Transverse colon (tissue), 4 donors: ENCODE data around the gene SPAG17. TPM values are rescaled to one million over a fixed set of nuclear protein-coding genes. Genes with fewer than 3 reads are reported as not detected.
A peak's percentile ranks its signal among the peaks of the same experiment; 100 is the strongest.

Experiments used
- DNase-seq: peaks from one replicate; pipeline ENCODE4 v3.0.0-alpha.2; 2019
- H3K27ac ChIP-seq, 4 donors: fragments of 200-600 bp; sonication (generic); 2 replicates each; pipeline ENCODE4 v1.5.1; 2016 to 2018; ENCODE audit warnings: inconsistent platforms in 4 of 4
- H3K27me3 ChIP-seq: fragments of 200-600 bp; sonication (generic); 2 replicates; pipeline ENCODE4 v1.5.1; 2017; ENCODE audit warnings: inconsistent platforms
- H3K36me3 ChIP-seq, 4 donors: fragments of 200-600 bp; sonication (generic); 2 replicates each; pipeline ENCODE4 v1.5.1; 2017 to 2019; ENCODE audit warnings: inconsistent platforms in 4 of 4
- H3K4me1 ChIP-seq, 4 donors: fragments of 200-600 bp; sonication (generic); 2 replicates each; pipeline ENCODE4 v1.5.1; 2017 to 2020; ENCODE audit warnings: inconsistent platforms in 4 of 4
- H3K4me3 ChIP-seq, 4 donors: fragments of 200-600 bp; sonication (generic); 1 replicate in 1 of 4; 2 replicates in 3 of 4; pipeline versions ENCODE4 v1.5.1 to v1.6.1; 2017 to 2019; ENCODE audit warnings: inconsistent platforms in 4 of 4
- H3K9me3 ChIP-seq, 2 donors: fragments of 200-600 bp; sonication (generic); 2 replicates each; pipeline ENCODE4 v1.5.1; 2017 to 2019; ENCODE audit warnings: inconsistent platforms in 2 of 2
- EP300 ChIP-seq: sonication (generic); formaldehyde crosslinking; IDR thresholded peaks from one replicate; pipeline ENCODE4 v1.6.1; 2017; ENCODE audit warnings: antibody characterized with exemption, low read depth
- POLR2A ChIP-seq: fragments of 450-650 bp; IDR thresholded peaks from one replicate; pipeline ENCODE4 v1.6.1; 2016; ENCODE audit warnings: antibody characterized with exemption, mild to moderate bottlenecking, moderate library complexity
- POLR2AphosphoS5 ChIP-seq, 3 donors: sonication (generic); formaldehyde crosslinking; IDR thresholded peaks; one replicate each; pipeline ENCODE4 v1.6.1; 2016; ENCODE audit warnings: antibody characterized with exemption in 3 of 3
- WGBS, 2 donors: methylation state at CpG; one replicate each; pipeline ENCODE4 v1.1.5; 2018; ENCODE audit warnings: low coverage in 1 of 2; 5-methylcytosine and 5-hydroxymethylcytosine counted together
- in situ Hi-C, 4 donors: fragments of 200-750 bp; cut with MboI; loops; one replicate each; pipeline versions ENCODE4 v1.15.0 to v1.15.1; 2017; ENCODE audit warnings: low sequenced_read_pairs in 3 of 4, low pct_ligation_motif_present in 1 of 4, low pct_unique_long_range_greater_than_20kb in 1 of 4
- intact Hi-C: fragments of 100-400 bp; cut with DNase I; formaldehyde crosslinking; loops from one replicate; pipeline ENCODE4 v1.15.1; 2023; ENCODE audit warnings: low total_unique reads
- total RNA-seq, 4 donors: library from RNA; depleted of rRNA; stranded (reverse); fragments of >200 nt; gene quantifications; one replicate each; pipeline ENCODE4 v1.1.0, GENCODE V29; 2016
- TF ChIP-seq, protein P1 (sequence below), 5 experiments: fragments of 200-600 bp in 3 of 5; fragments of 450-650 bp in 2 of 5; sonication (generic) in 3 of 5; IDR thresholded peaks; 1 replicate in 2 of 5; 2 replicates in 3 of 5; pipeline ENCODE4 v1.5.1; 2016 to 2017; ENCODE audit warnings: antibody characterized with exemption in 5 of 5, inconsistent platforms in 3 of 5, mild to moderate bottlenecking in 2 of 5, moderate library complexity in 1 of 5

The SPAG17 gene
- total RNA-seq, 4 donors from 2014 or later, result not detected

DNA sequence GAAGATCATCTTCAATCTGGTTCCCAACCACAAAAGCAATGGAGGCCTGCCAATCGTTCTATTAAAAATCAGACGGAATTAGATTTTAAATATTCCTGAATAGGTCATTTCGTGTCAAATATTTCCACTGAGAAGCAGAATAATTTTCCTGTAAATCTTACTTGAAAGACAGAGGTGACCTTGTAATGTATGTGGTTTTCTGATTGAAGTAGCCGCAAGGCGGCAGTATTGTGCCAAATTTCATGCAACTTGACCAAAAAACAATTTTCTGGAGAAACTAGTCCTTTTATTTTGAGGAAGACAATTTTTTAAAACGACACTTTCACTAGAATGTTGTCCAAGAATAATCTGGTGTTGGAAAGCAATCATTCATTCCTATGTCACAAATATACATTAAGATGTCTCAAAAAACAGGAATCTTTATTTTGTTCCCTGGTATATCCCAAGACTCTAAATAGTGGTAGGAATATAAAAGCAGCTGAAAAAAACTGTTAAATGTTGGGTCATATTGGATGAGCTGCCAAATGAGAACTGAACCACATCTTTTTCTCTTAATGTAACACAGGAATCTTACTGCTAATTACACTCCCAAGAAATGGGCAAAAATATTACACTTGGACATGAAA lies 33.6 kb downstream of the SPAG17 start:
- no peaks in the 10 kb centered on the region for H3K4me1 ChIP-seq
- no peaks in the 10 kb centered on the region for H3K36me3 ChIP-seq
- TF ChIP-seq POLR2AphosphoS5 (IDR thresholded peaks at IDR 0.05) (no peak), EP300 (no peak)
- TF ChIP-seq, protein P1, sequence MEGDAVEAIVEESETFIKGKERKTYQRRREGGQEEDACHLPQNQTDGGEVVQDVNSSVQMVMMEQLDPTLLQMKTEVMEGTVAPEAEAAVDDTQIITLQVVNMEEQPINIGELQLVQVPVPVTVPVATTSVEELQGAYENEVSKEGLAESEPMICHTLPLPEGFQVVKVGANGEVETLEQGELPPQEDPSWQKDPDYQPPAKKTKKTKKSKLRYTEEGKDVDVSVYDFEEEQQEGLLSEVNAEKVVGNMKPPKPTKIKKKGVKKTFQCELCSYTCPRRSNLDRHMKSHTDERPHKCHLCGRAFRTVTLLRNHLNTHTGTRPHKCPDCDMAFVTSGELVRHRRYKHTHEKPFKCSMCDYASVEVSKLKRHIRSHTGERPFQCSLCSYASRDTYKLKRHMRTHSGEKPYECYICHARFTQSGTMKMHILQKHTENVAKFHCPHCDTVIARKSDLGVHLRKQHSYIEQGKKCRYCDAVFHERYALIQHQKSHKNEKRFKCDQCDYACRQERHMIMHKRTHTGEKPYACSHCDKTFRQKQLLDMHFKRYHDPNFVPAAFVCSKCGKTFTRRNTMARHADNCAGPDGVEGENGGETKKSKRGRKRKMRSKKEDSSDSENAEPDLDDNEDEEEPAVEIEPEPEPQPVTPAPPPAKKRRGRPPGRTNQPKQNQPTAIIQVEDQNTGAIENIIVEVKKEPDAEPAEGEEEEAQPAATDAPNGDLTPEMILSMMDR (IDR thresholded peaks at IDR 0.05), result peak; percentile 52 to 67 (median 60)
- no peaks in the 10 kb centered on the region for H3K9me3 ChIP-seq
- H3K4me3 ChIP-seq, result no peak overlapping the region
- in situ Hi-C loops (loop anchor here in 2 of 4 donors (25.0 kb wide), 1 partner anchor 861 kb away; no protein-coding TSS in a partner anchor), intact Hi-C loops (loop anchor here (10.0 kb wide), 1 partner anchor 853 kb away; no protein-coding TSS in a partner anchor)
- WGBS, 2 donors, result 0 to 1% methylated on average over 6 of the region's 6 CpGs
- H3K27ac ChIP-seq, result no peak overlapping the region
- no peaks in the 10 kb centered on the region for H3K27me3 ChIP-seq
- DNase-seq, result peak; percentile 28

DNA sequence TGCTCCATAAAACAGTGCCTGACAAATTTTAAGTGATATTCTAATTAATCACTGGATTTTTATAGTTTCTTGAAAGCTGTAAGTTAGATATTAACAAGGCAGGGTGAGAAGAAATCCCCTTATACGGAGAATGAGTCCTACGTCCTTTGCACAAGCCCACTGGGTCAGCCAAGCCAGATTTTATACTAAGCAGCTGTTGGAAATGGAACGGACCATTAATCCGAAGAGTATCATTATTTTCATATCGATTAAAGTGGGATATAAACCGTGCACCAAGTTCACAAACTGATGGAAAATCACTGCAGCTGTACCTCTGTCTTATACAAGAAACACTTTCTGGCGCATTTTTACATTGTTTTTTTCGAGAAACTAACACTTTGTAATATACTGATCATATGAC lies 35.2 kb downstream of the SPAG17 start:
- in situ Hi-C loops (loop anchor here in 2 of 4 donors (25.0 kb wide), 1 partner anchor 863 kb away; no protein-coding TSS in a partner anchor), intact Hi-C loops (loop anchor here (10.0 kb wide), 1 partner anchor 855 kb away; no protein-coding TSS in a partner anchor)
- TF ChIP-seq, protein P1 (IDR thresholded peaks at IDR 0.05), result no peak
- TF ChIP-seq EP300 (no peak), POLR2AphosphoS5 (IDR thresholded peaks at IDR 0.05) (no peak), POLR2A (no peak)
- Histone ChIP-seq H3K36me3 (no peaks in the 10 kb centered on the region), H3K4me1 (no peaks in the 10 kb centered on the region), H3K9me3 (no peaks in the 10 kb centered on the region), H3K27ac (no peak overlapping the region), H3K4me3 (no peak overlapping the region), H3K27me3 (no peaks in the 10 kb centered on the region)
- DNase-seq, result no peak
- 77 to 81% methylated on average over 8 of the region's 8 CpGs for WGBS, 2 donors

DNA sequence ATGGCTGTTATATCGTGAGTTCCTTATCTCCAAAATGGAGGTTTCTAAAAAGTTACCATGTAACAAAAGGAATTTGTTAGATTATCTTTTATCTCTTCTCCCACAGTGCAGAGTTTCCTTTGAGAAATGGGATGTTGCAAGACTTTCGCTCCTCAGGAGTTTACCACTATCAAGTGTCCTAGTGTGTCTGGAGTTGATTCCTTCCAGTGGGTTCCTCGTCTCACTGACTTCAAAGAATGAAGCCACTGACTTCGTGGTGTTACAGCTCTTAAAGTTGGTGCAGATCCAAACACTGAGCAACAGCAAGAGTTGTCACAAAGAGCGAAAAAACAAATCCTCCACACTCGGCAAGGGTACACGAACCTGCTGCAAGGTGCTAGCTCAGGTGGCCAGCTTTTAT lies 37.0 kb downstream of the SPAG17 start:
- no peaks in the 10 kb centered on the region for H3K9me3 ChIP-seq
- in situ Hi-C loops, result no loop called here
- no peak for TF ChIP-seq POLR2A
- TF ChIP-seq EP300, result no peak
- TF ChIP-seq, protein P1 (IDR thresholded peaks at IDR 0.05), result no peak
- TF ChIP-seq POLR2AphosphoS5 (IDR thresholded peaks at IDR 0.05), result no peak
- no peak overlapping the region for H3K27ac ChIP-seq
- H3K4me3 ChIP-seq, result no peak overlapping the region
- no peaks in the 10 kb centered on the region for H3K36me3 ChIP-seq
- no peaks in the 10 kb centered on the region for H3K4me1 ChIP-seq
- no peaks in the 10 kb centered on the region for H3K27me3 ChIP-seq
- intact Hi-C loops, result no loop called here
- DNase-seq, result no peak
- 75 to 78% methylated on average over 3 to 7 of the region's 7 CpGs for WGBS, 2 donors

DNA sequence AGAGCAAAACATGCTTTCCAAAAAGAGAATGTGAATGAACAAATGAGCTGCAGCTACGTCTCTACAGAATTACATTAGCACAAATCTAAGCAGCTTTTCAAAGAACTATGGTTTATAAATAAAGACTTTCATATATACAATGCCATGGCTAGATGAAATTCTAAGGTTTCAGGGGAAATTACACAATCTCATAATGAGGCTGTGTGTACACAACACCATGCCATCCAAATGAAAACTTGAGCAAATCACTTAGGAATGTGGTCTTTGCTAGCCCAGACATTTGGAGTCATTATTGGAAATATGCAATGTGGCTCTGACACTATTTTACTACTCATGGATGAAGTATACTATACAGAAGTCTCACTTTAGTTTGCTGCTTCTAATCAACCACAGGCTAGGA lies 37.5 kb downstream of the SPAG17 start:
- 56 to 58% methylated on average over 1 of the region's 1 CpG for WGBS, 2 donors
- in situ Hi-C loops (no loop called here), intact Hi-C loops (no loop called here)
- Histone ChIP-seq H3K4me3 (no peak overlapping the region), H3K27ac (no peak overlapping the region), H3K4me1 (no peaks in the 10 kb centered on the region), H3K36me3 (no peaks in the 10 kb centered on the region), H3K27me3 (no peaks in the 10 kb centered on the region), H3K9me3 (no peaks in the 10 kb centered on the region)
- TF ChIP-seq, protein P1 (IDR thresholded peaks at IDR 0.05), result no peak
- TF ChIP-seq EP300 (no peak), POLR2AphosphoS5 (IDR thresholded peaks at IDR 0.05) (no peak), POLR2A (no peak)
- DNase-seq, result no peak
